Eye (tissue), 1 donor: ENCODE results near the gene PPFIA3.
A peak's percentile ranks its signal among the peaks of the same experiment; 100 is the strongest.

ENCODE experiments used
- DNase-seq: peaks from one replicate; pipeline ENCODE4 v3.0.0-alpha.2; 2015

Gene PPFIA3

DNA sequence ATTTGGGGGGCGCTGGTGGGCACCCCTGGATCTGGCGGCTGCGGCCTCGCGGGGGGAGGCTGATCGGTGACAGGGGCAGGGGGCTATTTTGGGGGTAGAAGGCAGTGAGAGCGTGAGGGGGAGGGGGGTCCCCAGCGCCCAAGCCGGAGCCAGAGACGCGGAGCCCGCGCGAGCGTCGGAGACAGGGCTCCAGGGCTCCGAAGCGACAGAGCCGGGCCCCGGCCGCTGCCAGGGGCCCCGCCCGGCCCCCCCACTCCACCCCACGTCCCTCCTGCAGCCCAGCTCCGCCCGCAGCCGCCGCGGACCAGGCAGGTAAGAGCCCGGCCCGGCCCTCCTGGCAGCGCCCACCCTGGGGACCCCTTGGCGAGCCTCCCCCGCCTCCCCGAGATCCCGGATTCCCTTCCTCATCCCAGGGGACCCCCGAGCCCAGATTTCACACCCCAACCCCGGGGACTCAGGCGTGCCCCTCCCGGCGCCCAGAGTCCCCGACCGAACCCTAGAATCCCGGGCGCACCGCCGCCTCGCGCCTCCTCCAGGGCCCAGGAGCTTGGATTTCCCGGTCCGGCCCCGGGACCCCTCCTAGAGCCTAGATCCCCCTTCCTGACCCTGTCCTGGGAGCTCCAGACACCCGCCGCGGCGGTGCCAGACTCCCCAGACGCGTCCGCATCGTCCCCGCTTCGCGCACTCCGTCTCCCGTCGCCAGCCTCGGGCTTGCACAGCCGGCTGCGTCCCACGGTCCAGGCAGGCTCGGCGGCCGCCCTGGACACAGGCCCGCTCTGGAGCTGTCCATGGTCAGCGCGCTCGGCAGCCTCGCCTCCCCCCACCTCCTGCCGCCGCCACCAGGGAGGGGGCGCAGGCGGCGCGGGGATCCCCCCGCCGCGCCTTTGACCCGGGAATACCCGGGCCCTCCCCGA lies at the start of gene PPFIA3:
TSS of gene PPFIA3 (plus strand) at position 134 of the 914 bp plus-strand sequence. CDS start 8,330 bp downstream, outside the sequence.
- DNase-seq: peak; percentile 73

DNA sequence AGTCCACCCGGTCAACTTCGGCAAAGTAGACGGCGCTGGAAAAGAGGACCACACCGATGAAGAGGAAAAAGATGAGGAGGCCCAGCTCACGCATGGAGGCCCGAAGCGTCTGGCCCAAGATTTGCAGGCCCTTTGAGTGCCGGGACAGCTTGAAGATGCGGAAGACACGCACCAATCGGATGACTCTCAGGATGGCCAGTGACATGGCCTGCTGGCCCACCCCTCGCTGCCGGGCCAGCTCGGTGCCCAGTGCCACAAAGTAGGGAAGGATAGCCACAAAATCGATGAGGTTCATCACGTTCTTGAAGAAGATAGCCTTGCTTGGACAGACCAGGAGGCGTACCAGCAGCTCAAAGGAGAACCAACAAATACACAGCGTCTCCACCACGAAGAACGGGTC lies 48.9 kb upstream of the PPFIA3 start:
- no peak for DNase-seq

DNA sequence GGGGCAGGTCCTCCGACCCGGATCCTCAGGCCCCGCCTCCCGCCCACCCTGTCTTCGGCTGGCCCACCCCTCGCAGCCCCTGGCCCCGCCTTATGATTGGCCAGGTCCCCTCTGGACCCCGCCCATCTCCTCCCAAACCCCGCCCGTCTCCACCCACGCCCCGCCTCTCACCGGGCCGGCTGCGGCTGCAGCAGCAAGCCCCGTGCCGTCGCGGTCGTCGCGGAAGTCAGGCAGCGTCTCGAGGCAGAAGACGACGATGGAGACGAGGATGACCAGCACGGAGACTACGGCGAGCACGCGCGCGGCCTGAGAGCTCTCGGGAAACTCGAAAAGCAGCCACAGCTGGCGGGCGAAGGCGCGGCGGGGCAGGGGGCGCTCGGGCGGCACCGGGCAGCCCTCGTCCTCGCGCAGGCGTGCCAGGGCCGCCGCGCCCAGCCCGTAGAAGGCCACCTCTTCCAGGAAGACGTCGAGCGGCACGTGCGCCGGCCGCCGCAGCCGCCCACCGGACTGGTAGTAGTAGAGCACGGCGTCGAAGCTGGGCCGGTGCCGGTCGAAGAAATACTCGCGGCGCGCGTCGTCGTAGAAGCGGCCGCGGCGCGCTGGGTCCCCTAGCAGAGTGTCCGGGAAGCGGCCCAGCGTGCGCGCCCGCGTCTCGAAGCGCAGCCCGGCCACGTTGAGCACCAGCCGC lies 47.3 kb upstream of the PPFIA3 start:
- DNase-seq: peak; percentile 73

DNA sequence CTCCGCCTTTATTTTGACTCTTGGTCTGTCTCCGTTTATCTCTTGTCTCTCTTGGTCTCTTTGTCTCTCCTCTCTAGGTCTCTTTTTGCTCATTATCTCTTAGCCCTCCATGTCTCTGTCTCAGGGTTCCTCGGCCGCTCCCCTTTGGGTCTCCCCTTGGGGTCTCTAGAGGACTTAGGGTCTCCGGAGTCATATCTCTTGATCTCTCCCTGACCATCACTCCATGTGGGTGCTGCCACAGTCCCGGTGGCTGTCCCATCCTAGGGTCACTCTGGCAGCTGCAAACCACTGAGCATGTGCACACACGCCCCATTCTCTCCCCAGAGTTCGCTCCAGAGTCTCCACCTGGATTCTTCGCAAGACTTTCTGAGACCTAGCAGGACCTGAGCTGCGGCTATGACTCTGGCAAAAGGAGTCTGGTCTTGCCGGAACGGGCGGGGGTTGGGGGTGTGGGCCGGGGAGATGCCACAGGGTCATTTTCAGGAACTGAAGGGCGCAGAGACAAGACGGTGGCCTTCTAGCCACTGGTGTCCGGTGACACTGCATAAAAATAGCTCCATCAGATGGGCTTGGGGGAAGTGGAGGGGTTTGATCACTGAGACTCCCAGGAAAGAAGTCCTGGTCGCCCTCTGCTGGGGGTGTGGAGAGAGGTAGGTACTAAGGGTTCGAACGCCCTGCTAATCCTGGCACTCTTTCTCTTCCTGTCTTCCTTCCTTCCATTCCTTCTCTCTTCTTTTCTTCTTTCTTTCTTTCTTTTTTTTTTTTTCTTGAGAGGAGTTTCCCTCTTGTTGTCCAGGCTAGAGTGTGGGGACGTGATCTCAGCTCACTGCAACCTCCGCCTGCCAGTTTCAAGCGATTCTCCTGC lies 45.6 kb upstream of the PPFIA3 start:
- DNase-seq: no peak

DNA sequence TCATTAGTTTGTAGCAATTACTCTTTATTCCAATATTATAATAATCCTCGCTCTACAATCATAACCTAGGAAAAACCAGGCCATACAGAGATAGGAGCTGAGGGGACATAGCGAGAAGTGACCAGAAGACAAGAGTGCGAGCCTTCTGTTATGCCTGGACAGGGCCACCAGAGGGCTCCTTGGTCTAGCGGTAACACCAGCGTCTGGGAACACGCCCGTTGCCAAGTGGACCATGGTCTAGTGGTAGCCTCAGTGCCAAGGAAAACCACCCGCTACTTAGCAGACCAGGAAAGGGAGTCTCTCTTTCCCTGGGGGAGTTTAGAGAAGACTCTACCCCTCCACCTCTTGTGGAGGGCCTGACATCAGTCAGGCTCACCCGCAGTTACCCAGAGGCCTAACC lies 44.5 kb upstream of the PPFIA3 start:
- DNase-seq: peak; percentile 70

DNA sequence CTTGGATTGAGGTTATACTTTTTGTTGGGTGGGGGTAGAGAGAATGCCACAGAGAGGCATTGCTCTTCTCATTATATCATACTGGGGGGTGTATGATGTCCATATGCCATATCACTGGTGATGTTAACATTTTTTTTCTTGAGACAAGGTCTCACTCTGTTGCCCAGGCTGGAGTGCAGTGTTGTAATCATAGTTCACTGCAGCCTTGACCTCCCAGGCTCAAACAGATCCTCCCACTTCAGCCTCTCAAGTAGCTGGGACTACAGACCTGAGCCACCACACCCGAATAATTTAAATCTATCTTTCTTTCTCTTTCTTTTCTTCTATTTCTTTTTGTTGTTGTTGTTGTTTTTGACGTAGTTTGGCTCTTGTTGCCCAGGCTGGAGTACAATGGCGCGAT lies 39.0 kb upstream of the PPFIA3 start:
- no peak for DNase-seq

DNA sequence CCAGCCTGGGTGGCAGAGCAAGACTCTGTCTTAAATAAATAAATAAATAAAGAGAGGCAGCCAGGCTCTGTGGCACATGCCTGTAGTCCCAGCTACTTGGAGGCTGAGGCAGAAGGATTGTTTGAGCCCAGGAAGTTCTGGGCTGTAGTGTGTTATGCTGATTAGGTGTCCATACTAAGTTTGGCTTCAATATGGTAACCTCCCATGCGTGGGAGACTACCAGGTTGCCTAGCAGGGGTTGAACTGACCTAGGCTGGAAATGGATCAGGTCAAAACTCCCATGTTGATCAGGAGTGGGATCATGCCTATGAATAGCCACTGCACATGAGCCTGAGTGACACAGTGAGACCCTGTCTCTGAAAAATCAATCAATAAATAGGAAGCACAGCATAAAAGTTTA lies 38.1 kb upstream of the PPFIA3 start:
- no peak for DNase-seq

DNA sequence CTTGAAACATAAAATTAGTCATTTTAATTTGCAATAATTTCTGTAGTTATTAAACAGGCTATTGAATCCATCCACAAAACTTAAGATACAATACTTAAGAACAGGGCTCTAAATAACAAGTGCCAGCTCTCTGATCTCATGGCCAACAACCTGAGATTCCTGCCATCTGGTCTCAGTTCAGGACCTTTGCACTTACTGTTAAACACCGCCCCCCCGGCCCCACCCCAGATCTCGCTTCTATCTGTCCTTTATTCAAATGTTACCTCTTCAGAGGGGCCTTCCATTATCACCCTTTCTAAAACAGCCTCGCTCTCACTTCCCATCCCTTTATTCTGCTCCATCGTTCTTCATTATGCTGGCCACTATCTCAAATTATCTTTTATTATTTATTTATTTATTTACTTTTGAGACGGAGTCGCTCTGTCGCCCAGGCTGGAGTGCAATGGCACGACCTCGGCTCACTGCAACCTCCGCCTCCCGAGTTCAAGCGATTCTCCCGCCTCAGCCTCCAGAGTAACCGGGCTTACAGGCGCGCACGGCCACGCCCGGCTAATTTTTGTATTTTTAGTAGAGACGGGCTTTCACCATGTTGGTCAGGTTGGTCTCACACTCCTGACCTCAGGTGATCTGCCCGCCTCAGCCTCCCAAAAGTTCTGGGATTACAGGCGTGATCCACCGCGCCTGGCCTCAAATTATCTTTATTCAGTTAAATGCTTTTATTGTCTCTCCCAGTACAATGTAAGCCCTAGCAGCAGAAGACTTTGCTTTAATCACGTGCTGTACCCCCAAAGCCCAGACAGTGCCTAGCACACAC lies 34.9 kb upstream of the PPFIA3 start:
- DNase-seq: no peak

DNA sequence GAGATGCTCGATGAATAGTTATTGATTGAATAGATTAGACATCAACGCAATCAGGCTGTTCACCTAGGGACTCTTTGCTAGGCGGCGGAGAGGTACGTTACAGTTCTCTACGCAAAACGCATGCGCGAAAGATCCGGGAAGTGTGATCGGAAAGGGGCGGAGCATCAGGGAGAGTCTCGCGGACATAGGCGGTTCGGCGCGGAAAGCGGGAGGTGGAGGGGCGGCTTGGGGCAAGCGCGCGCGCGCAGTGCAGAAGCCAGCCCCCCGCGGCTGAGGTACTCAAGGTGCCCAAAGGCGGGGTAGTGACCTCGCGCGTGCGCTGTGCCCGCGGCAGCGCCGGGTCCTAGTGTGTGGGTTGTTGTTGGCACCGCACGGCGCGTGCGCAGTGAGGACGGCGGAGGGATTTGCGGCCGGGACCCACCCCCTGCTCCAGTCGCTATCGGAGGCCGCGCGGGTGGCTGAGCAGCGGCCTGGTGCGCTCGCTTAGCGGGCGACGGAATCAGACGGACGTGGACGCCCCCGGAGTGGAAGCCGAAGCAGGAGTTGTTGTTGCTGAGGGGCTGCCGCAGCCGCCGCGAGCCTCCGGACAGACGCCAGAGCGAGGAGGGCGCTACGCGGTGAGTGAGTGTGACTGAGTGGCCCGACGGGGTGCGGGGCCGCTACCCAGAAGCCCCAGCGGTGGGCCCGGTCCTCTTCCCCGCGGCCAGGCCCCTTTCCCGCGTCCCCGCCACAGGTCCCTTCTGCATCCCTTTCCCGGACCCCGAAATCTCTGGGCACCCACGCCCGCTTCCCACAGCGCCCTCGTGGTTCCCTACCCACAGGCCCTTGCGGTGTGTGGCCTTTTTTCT lies 34.1 kb upstream of the PPFIA3 start, which contains the start of gene SNRNP70:
TSS of gene SNRNP70 (plus strand) at position 432 of the 848 bp plus-strand sequence. CDS start 964 bp downstream, outside the sequence.
- DNase-seq: peak; percentile 100

DNA sequence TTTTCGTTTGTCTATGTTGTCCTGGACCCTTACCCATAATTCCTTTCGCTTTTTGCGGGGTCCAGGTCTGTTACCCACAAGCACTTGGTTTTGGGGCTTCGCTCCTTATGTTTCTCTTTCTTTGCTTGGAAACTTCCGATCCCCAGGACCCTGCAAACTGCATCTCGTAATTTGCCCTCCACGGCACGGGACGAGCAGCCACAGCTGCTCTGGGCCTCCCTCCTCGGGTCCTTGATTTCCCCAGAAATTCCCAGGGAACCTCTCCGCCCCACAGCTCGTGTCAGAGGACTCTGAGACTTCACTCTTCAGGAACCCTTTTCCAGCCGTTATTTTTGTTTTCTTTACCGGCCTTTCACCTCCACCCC lies 33.5 kb upstream of the PPFIA3 start:
- no peak for DNase-seq

DNA sequence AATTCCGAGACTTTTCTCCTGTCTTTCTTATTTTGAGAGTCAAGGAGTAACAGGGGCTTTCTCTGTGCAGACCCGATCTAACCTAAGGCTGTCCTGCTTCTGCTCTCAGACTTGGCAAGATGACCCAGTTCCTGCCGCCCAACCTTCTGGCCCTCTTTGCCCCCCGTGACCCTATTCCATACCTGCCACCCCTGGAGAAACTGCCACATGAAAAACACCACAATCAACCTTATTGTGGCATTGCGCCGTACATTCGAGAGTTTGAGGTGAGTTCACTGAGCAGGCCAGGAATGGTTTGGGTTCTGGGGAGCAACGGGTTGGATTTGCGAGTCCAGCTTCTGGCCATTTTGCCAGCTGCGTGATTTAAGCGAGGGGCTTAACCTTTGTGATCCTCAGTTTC lies 33.0 kb upstream of the PPFIA3 start:
- no peak for DNase-seq

DNA sequence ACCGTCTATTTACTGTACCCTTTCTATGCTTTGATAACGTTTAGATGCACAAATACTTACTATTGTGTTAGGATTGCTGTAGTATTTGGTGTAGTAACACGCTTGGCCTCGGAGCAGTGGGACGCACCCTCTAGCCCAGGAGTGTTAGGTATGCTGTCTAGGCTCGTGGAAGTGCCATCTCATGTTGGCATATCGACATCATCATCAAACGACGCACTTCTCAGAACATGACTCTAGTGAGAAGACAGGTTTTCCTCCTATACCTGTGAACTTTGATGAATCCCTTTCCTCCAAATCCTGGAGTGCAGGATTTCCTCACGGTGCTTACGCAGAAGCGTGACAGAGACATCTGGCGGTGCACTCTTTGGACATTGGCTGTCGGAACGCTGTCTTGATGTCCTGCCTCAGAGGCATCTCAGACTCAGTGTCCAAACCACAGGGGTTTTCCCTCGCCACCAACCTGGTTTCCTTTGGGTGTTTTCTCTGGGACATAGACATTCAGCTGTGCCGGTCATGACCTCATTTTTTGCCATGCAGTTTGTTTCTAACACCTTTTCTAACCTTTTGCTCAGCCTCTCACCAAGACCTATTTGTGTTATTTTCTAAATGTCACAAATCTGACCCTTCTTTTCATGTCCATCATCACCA lies 27.8 kb upstream of the PPFIA3 start:
- DNase-seq: no peak

DNA sequence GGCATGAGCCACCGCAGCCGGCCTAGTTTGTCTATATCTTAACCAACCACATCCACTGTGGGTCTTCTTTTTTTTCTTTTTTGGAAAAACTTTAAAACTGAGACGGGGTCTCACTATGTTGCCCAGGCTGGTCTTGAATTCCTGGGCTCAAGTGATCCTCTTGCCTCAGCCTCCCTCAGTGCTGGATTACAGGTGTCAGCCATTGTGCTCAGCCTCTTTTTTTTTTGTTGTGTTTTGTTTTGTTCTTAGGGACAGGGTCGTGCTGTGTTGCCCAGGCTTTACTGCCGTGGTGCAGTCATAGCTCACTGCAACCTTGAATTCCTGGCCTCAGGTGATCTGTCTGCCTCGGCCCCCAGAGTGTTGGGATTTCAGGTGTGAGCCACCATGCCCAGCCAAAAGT lies 26.7 kb upstream of the PPFIA3 start:
- DNase-seq: no peak

DNA sequence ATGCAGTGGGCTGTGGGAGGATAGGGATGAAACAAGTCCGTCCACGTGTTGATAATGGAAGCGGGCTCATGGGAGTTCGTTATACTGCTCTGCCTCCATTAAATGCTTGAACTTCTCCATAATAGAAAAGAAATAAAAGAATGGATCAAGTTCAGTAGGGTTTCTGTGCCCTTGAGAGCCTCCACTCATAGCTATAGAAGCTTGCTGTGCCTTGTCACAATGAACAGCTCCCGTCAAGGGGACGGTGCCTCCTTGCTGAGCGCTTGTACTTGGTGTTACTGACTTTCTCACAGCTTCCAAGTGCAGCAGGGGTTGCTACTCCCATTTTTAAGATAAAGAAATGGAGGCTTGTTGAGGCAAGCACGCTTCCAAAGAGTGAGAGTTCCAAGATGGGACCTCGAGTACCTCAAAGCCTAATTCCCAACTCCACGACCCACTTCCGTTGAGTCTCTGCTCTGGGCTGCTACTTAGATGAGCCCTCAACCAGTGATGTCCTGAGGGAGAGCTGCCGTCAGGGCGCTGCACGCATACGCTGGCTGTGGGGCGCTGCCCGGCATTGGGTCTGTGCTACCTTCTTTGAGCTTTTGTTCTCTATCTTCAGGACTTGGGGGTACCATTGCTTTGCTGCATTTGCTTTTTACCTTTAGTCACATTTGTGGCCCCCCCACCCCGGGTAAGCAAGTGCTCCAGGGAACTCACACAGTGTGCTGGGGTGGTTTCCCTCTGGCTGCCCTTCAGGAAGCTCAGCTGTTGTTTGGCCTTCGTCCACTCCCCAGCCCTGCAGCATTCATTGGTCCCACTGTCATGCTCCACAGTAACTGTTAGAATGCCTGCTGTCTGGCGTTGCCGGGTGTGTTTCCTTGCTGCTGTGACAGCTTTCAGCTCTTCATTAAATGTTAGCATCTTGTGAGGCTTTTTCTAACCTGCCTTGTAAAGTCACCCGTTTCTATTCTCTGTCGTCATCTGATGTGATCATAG lies 24.6 kb upstream of the PPFIA3 start:
- no peak for DNase-seq

DNA sequence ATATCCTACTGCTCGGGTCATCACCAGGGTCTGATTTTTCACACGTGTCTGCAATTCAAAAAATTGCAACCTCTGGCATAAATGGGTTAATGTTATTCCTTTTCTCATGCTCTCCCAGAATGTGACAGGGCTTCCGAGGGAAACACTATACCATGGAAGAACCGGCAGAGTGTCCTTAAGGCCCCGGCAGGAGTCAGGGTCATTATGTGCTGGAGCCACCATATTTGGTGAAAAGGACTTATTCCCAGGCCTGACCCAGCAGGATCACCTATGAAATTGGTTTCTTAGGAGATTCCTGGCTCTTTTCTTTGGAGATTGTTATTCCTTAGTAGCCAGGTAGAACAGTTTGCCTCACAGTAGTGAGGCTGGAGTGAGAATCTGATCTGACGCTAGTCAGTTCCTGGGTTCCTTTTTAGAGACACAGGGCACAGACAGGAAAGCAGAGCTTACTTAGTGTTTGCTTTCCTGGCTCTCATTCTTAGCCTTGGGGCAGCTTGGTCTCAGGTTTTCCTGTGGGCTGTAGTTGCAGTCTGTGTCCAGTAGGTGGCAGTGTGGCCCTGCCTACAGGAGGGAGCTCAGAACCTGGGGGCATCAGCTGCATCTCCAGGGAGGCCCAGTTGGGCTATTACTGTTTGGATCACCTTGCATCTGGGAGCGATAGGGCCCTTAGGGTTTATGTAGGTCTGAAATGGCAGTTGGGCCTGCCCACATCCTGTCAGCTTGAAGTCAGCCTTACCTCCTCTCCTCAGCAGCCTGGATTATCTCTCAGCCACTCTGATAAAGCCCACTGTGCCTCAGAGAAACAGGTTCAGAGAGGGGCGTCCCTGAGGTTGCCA lies 21.7 kb upstream of the PPFIA3 start:
- peak; percentile 91 for DNase-seq

DNA sequence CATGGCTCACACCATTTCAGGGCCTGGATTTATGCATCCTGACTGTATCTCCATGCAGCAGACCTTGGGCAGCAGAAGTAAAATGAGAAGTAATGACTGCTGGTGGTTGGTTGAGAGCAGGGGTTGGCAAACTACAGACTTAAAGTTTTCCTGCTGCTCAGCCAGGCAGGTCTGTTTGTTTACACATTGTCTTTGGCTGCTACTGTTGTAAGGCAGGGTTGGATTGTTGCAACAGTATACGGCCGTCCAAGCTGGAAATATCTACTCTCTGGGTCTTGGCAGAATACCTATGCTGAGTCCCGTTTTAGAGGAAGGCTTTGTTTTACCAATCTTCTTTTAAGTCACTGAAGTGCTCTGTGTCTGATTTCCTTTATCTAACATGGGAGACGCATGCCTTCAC lies 20.5 kb upstream of the PPFIA3 start:
- DNase-seq: no peak

DNA sequence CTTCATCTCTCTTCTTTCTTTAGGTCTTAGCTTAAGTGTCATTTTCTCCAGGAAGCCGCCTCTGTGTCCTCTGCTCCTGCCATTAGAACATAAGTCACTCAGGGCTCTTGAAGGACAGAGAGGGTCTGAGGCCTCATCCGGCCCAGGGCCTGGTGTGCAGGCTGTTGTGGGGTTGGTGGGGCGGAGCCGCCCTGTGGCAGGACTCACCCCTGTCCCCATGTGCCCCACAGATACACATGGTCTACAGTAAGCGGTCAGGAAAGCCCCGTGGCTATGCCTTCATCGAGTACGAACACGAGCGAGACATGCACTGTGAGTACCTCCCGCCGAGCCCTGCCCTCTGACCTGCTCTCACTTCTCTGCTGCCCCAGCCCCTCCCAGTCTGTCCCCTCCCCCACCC lies 18.2 kb upstream of the PPFIA3 start:
- no peak for DNase-seq

DNA sequence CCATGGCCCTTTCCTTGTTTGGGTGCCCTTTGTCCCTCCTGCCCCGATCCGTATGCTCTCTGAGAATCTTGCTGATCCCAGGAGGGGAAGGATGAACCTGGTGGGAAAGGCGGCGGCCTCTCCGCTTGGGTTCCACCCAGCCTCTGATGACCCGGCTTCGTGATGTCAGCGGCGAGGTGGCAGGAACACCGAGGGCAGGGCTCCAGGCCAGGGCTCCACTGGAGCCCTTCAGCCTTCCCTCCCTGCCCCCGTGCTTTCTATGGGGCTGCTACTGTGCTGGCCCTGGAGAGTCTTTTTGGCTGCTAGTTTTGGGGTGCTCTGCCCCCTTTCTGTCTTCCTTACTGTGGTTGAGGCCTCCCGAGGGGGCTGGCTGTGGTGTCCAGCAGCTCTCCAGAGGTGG lies 17.0 kb upstream of the PPFIA3 start:
- no peak for DNase-seq
